Muscle of leg (tissue), 11 donors: Measurements from ENCODE around the gene CARM1. TPM values are rescaled to one million over a fixed set of nuclear protein-coding genes. Genes with fewer than 3 reads are reported as not detected.
"Not testable (repeated sequence)": the region's sequence is repeated elsewhere in the genome, so short reads cannot be mapped to it uniquely, and the experiment has no call there.

ENCODE experiments used
- DNase-seq: peaks from one replicate; pipeline ENCODE4 v3.0.0; 2013
- H3K27ac ChIP-seq: one replicate; pipeline ENCODE4 v1.5.1; 2013; ENCODE audit warnings: mild to moderate bottlenecking, low read length, control low read depth
- H3K27me3 ChIP-seq: one replicate; pipeline ENCODE4 v1.6.1; 2013; ENCODE audit warnings: low read length; ENCODE audit not compliant: control insufficient read depth, insufficient read depth
- H3K36me3 ChIP-seq: one replicate; pipeline ENCODE4 v1.6.1; 2013; ENCODE audit warnings: low read length; ENCODE audit not compliant: control insufficient read depth, insufficient read depth
- H3K4me1 ChIP-seq: one replicate; pipeline ENCODE4 v1.6.1; 2013; ENCODE audit warnings: low read length; ENCODE audit not compliant: control insufficient read depth, insufficient read depth
- H3K4me3 ChIP-seq: one replicate; pipeline ENCODE4 v1.5.1; 2013; ENCODE audit warnings: low read length, control low read depth
- H3K9me3 ChIP-seq: replicated peaks from 2 replicates; pipeline ENCODE4 v1.6.1; 2013; ENCODE audit warnings: low read depth, low read length; ENCODE audit not compliant: control insufficient read depth
- WGBS: methylation state at CpG from one replicate; pipeline ENCODE4 v1.1.5; 2013; ENCODE audit warnings: missing lambda C conversion rate; ENCODE audit not compliant: insufficient coverage; 5-methylcytosine and 5-hydroxymethylcytosine counted together
- polyA plus RNA-seq, 8 donors: library from polyadenylated mRNA; unstranded; fragments of 120-200 nt; gene quantifications; one replicate each; pipeline versions ENCODE4 v1.2.1 to v1.2.3, GENCODE V29; 2013; ENCODE audit warnings: inconsistent platforms in 1 of 8, low replicate concordance in 1 of 8; ENCODE audit not compliant: insufficient read length in 8 of 8, insufficient read depth in 1 of 8
- total RNA-seq: library from RNA; stranded (reverse); fragments of 120-200 nt; gene quantifications from one replicate; pipeline ENCODE4 v1.2.4, GENCODE V29; 2013

The CARM1 gene
- total and polyA plus RNA-seq, 9 donors, result 21.4 to 72.1 (median 61.1) TPM

GRCh38 chr19:10831987-10832938 is 39.1 kb upstream of the CARM1 start:
- DNase-seq, result no peak
- Histone ChIP-seq H3K4me3 (no peak overlapping the region), H3K9me3 (peaks cover 5% of the 10 kb centered on the region), H3K36me3 (peaks cover 61% of the 10 kb centered on the region), H3K27me3 (no peaks in the 10 kb centered on the region), H3K27ac (no peak overlapping the region), H3K4me1 (peaks cover 15% of the 10 kb centered on the region)
- 69% methylated on average over 25 of the region's 28 CpGs for WGBS

GRCh38 chr19:10832939-10833296 is 38.4 kb upstream of the CARM1 start:
- Histone ChIP-seq H3K9me3 (peaks cover 5% of the 10 kb centered on the region), H3K4me1 (peaks cover 15% of the 10 kb centered on the region), H3K36me3 (peaks cover 61% of the 10 kb centered on the region), H3K4me3 (no peak overlapping the region), H3K27ac (no peak overlapping the region), H3K27me3 (no peaks in the 10 kb centered on the region)
- WGBS, result 75% methylated on average over 16 of the region's 20 CpGs
- DNase-seq, result no peak

GRCh38 chr19:10835089-10835753 is 36.1 kb upstream of the CARM1 start:
- WGBS, result 42% methylated on average over 32 of the region's 32 CpGs
- H3K9me3 ChIP-seq, result peaks cover 5% of the 10 kb centered on the region
- no peak for DNase-seq
- peak overlapping the region; percentile 100 for H3K27ac ChIP-seq
- H3K27me3 ChIP-seq, result no peaks in the 10 kb centered on the region
- peak overlapping the region; percentile 88 for H3K4me3 ChIP-seq
- peaks cover 15% of the 10 kb centered on the region for H3K4me1 ChIP-seq
- H3K36me3 ChIP-seq, result peaks cover 47% of the 10 kb centered on the region

- under 1% methylated on average over 50 of the region's 50 CpGs for WGBS
- no peaks in the 10 kb centered on the region for H3K27me3 ChIP-seq
These were observed 35.4 kb upstream of the CARM1 start, which contains the start of gene TMED1 for GRCh38 chr19:10835754-10836478. Gene TMED1, minus strand, starts transcription at chr19:10836212. Its CDS starts 21 bp downstream, at chr19:10836191.

GRCh38 chr19:10836479-10837330 is 34.6 kb upstream of the CARM1 start:
- H3K4me1 ChIP-seq, result peaks cover 15% of the 10 kb centered on the region
- WGBS, result 18% methylated on average over 26 of the region's 38 CpGs
- peaks cover 33% of the 10 kb centered on the region for H3K36me3 ChIP-seq
- H3K4me3 ChIP-seq, result peak overlapping the region; percentile 88
- H3K27me3 ChIP-seq, result no peaks in the 10 kb centered on the region
- peaks cover 5% of the 10 kb centered on the region for H3K9me3 ChIP-seq
- peak overlapping the region; percentile 100 for H3K27ac ChIP-seq
- peak; percentile 92 for DNase-seq

More at GRCh38 chr19:10835754-10836478, 35.4 kb upstream of the CARM1 start, which contains the start of gene TMED1:
- Histone ChIP-seq H3K4me3 (peak within 1 kb of the TSS; percentile 88), H3K9me3 (peaks cover 5% of the 10 kb centered on the region), H3K36me3 (peaks cover 40% of the 10 kb centered on the region), H3K27ac (peak within 1 kb of the TSS; percentile 100), H3K4me1 (peaks cover 15% of the 10 kb centered on the region)
- DNase-seq, result peak; percentile 99

GRCh38 chr19:10837649-10838048 is 33.7 kb upstream of the CARM1 start:
- not testable (repeated sequence) for H3K4me3 ChIP-seq, H3K9me3 ChIP-seq, H3K27me3 ChIP-seq, H3K27ac ChIP-seq, DNase-seq
- Histone ChIP-seq H3K36me3 (peaks cover 23% of the 10 kb centered on the region), H3K4me1 (peaks cover 15% of the 10 kb centered on the region)
- 87% methylated on average over 6 of the region's 7 CpGs for WGBS

GRCh38 chr19:10838377-10838776 is 33.0 kb upstream of the CARM1 start:
- Histone ChIP-seq H3K27ac (no peak overlapping the region), H3K4me3 (no peak overlapping the region), H3K27me3 (no peaks in the 10 kb centered on the region), H3K4me1 (peaks cover 15% of the 10 kb centered on the region), H3K9me3 (peaks cover 5% of the 10 kb centered on the region), H3K36me3 (peaks cover 16% of the 10 kb centered on the region)
- 81% methylated on average over 9 of the region's 11 CpGs for WGBS
- no peak for DNase-seq

- peaks cover 15% of the 10 kb centered on the region for H3K4me1 ChIP-seq
- WGBS, result 80% methylated on average over 4 of the region's 10 CpGs
- H3K9me3 ChIP-seq, result peaks cover 5% of the 10 kb centered on the region
- peaks cover 6% of the 10 kb centered on the region for H3K36me3 ChIP-seq
- no peaks in the 10 kb centered on the region for H3K27me3 ChIP-seq
- DNase-seq, result no peak
- H3K27ac ChIP-seq, result no peak overlapping the region
- no peak overlapping the region for H3K4me3 ChIP-seq
These were observed 32.0 kb upstream of the CARM1 start for GRCh38 chr19:10839114-10840050.
